Thyroid gland (tissue), 4 donors: ENCODE measurements around the gene TBRG4. TPM values are rescaled to one million over a fixed set of nuclear protein-coding genes. Genes with fewer than 3 reads are reported as not detected.

Experiments used
- DNase-seq, 2 donors: peaks; one replicate each; pipeline ENCODE4 v3.0.0-alpha.2; 2019
- H3K27ac ChIP-seq, 3 donors: fragments of 200-600 bp; sonication (generic); 1 replicate in 2 of 3; 2 replicates in 1 of 3; pipeline ENCODE4 v1.5.1; 2016 to 2019; ENCODE audit warnings: mild to moderate bottlenecking in 1 of 3, moderate library complexity in 1 of 3
- H3K27me3 ChIP-seq: fragments of 200-600 bp; sonication (generic); one replicate; pipeline ENCODE4 v1.5.1; 2019
- H3K36me3 ChIP-seq, 2 donors: fragments of 200-600 bp; sonication (generic); one replicate each; pipeline ENCODE4 v1.5.1; 2016 to 2019
- H3K4me1 ChIP-seq, 2 donors: fragments of 200-600 bp; sonication (generic); one replicate each; pipeline ENCODE4 v1.5.1; 2017 to 2019
- H3K4me3 ChIP-seq, 3 donors: fragments of 200-600 bp; sonication (generic); replicated peaks in 1 of 3; 1 replicate in 2 of 3; 2 replicates in 1 of 3; pipeline ENCODE4 v1.5.1; 2016; ENCODE audit warnings: mild to moderate bottlenecking in 1 of 3
- H3K9me3 ChIP-seq: fragments of 200-600 bp; sonication (generic); one replicate; pipeline ENCODE4 v1.5.1; 2017
- POLR2A ChIP-seq, 2 donors: fragments of 450-650 bp; IDR thresholded peaks; one replicate each; pipeline ENCODE4 v1.6.1; 2017; ENCODE audit warnings: antibody characterized with exemption in 2 of 2, mild to moderate bottlenecking in 2 of 2, moderate library complexity in 1 of 2
- WGBS, 2 donors: methylation state at CpG; one replicate each; pipeline ENCODE4 v1.1.5; 2017; 5-methylcytosine and 5-hydroxymethylcytosine counted together
- intact Hi-C: fragments of 100-400 bp; cut with DNase I; formaldehyde crosslinking; loops from one replicate; pipeline ENCODE4 v1.15.1; 2023
- total RNA-seq, 4 donors: library from RNA; depleted of rRNA; stranded (reverse); fragments of >200 nt; gene quantifications; one replicate each; pipeline ENCODE4 v1.2.3, GENCODE V29; 2016
- TF ChIP-seq, protein P1 (sequence below), 6 experiments: fragments of 200-600 bp in 3 of 6; fragments of 450-650 bp in 3 of 6; sonication (generic) in 3 of 6; IDR thresholded peaks; one replicate each; pipeline ENCODE4 v1.5.1; 2016 to 2019; ENCODE audit warnings: antibody characterized with exemption in 6 of 6, mild to moderate bottlenecking in 2 of 6, inconsistent platforms in 1 of 6, moderate library complexity in 1 of 6

The TBRG4 gene
- total RNA-seq, 4 donors from 2014 or later: 40.0 to 57.6 (median 49.3) TPM

- Histone ChIP-seq H3K4me1 (peaks cover 3 to 8% of the 10 kb centered on the region in 2 donors), H3K27me3 (no peaks in the 10 kb centered on the region), H3K9me3 (no peaks in the 10 kb centered on the region), H3K36me3 (no peaks in the 10 kb centered on the region), H3K27ac (no peak overlapping the region), H3K4me3 (no peak overlapping the region)
- no peak for TF ChIP-seq POLR2A (IDR thresholded peaks at IDR 0.05)
- TF ChIP-seq, protein P1, sequence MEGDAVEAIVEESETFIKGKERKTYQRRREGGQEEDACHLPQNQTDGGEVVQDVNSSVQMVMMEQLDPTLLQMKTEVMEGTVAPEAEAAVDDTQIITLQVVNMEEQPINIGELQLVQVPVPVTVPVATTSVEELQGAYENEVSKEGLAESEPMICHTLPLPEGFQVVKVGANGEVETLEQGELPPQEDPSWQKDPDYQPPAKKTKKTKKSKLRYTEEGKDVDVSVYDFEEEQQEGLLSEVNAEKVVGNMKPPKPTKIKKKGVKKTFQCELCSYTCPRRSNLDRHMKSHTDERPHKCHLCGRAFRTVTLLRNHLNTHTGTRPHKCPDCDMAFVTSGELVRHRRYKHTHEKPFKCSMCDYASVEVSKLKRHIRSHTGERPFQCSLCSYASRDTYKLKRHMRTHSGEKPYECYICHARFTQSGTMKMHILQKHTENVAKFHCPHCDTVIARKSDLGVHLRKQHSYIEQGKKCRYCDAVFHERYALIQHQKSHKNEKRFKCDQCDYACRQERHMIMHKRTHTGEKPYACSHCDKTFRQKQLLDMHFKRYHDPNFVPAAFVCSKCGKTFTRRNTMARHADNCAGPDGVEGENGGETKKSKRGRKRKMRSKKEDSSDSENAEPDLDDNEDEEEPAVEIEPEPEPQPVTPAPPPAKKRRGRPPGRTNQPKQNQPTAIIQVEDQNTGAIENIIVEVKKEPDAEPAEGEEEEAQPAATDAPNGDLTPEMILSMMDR (IDR thresholded peaks at IDR 0.05): no peak
- no peak for DNase-seq
- intact Hi-C loops: loop anchor here (10.0 kb wide), 1 partner anchor 714 kb away; no protein-coding TSS in a partner anchor
- 79 to 89% methylated on average over 9 of the region's 9 CpGs for WGBS, 2 donors
Observed at GRCh38 chr7:45151131-45151684, 39.7 kb upstream of the TBRG4 start.

DNA sequence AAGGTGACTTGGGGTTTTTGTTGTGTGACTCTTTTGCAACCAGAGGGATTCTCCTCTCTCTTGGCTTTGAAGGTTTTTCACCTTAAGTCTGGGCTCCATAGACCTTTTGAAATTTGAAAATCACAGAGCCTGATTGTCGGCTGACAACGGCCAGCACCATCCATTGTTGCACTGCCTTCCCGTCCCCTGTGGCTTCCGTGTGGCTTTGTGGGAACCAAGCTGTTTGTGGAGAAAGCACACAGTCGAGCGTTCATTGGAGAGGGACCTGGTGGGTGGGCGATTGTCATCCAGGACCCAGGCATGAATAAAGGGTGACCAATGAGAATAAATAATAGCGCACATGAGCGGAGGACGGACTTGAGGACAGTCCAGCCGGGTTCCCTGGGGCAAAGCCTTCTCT lies 38.7 kb upstream of the TBRG4 start:
- Histone ChIP-seq H3K27ac (no peak overlapping the region), H3K9me3 (no peaks in the 10 kb centered on the region), H3K27me3 (no peaks in the 10 kb centered on the region), H3K4me1 (peaks cover 3 to 8% of the 10 kb centered on the region in 2 donors), H3K4me3 (no peak overlapping the region), H3K36me3 (no peaks in the 10 kb centered on the region)
- intact Hi-C loops: loop anchor here (10.0 kb wide), 1 partner anchor 715 kb away; no protein-coding TSS in a partner anchor
- 89 to 92% methylated on average over 11 of the region's 11 CpGs for WGBS, 2 donors
- TF ChIP-seq, protein P1 (IDR thresholded peaks at IDR 0.05): no peak
- no peak for TF ChIP-seq POLR2A (IDR thresholded peaks at IDR 0.05)
- DNase-seq: no peak

- H3K27me3 ChIP-seq: no peaks in the 10 kb centered on the region
Observed at GRCh38 chr7:45149606-45150005, 38.1 kb upstream of the TBRG4 start.

DNA sequence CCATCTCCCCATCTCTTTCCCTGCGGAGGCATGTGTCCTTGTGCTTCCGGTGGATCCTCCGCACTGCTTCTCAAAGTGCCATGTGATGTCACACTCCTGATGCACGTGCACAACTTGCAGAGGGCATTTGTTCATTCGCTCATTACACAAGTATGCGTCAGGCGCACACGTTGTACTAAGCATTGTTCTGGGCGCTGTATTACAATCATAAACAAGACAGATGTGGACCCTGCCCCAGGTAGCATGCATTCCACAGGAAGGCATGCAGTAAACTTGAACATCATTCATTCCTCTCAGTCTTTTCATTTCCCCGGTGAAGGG lies 37.1 kb upstream of the TBRG4 start:
- TF ChIP-seq POLR2A (IDR thresholded peaks at IDR 0.05): no peak
- TF ChIP-seq, protein P1 (IDR thresholded peaks at IDR 0.05): no peak
- Histone ChIP-seq H3K9me3 (no peaks in the 10 kb centered on the region), H3K36me3 (no peaks in the 10 kb centered on the region), H3K4me1 (no peaks in the 10 kb centered on the region), H3K4me3 (no peak overlapping the region), H3K27ac (no peak overlapping the region), H3K27me3 (no peaks in the 10 kb centered on the region)
- intact Hi-C loops: no loop called here
- DNase-seq: no peak
- 88 to 91% methylated on average over 10 of the region's 10 CpGs for WGBS, 2 donors

More at GRCh38 chr7:45149606-45150005, 38.1 kb upstream of the TBRG4 start:
- Histone ChIP-seq H3K4me1 (peaks cover 3 to 5% of the 10 kb centered on the region in 2 donors), H3K36me3 (no peaks in the 10 kb centered on the region), H3K9me3 (no peaks in the 10 kb centered on the region), H3K4me3 (no peak overlapping the region), H3K27ac (no peak overlapping the region)
- intact Hi-C loops: loop anchor here (10.0 kb wide), 1 partner anchor 715 kb away; no protein-coding TSS in a partner anchor
- no peak for TF ChIP-seq POLR2A (IDR thresholded peaks at IDR 0.05)
- TF ChIP-seq, protein P1 (IDR thresholded peaks at IDR 0.05): no peak
- WGBS, 2 donors: 78 to 87% methylated on average over 5 of the region's 5 CpGs
- DNase-seq: no peak

DNA sequence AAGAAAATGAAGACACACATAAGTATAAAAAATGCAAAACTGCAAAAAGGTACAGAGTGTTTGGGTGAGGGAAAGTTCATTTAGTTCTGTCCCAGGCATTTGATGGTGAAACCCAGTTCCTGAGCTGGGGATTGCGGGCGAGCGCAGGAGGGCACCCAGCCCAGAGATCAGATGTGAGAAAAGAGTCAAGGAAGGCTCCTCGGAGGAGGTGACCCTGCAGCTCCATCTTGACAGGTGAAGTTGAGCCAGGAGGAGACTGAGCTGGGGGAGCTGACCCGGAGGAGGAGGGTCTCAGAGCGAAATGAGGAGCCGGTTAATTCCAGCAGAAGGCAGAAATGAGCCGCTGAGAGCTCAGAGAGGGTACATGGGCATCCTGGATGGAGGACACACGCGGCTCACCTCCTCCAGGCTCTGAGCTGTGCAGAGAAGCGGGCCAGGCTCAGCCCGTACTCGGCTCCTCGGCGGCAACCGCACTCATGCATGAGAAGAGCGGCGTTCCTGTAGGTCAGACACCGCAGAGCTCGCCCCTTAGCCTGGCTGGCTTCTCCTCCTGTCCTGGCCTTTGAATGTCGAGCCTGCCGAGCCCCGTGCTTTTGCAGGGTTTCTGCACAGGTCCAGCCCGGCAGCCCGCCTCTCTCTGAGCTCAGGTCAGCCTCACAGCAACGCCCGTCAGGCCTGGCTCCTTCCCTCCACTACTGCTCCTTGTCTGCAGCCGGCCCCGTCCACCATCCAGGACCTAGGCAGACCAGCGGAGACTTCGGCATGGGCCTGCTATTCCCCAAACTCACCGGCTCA lies 36.6 kb upstream of the TBRG4 start:
- no peaks in the 10 kb centered on the region for H3K36me3 ChIP-seq
- H3K9me3 ChIP-seq: no peaks in the 10 kb centered on the region
- no peaks in the 10 kb centered on the region for H3K4me1 ChIP-seq
- TF ChIP-seq POLR2A (IDR thresholded peaks at IDR 0.05): no peak
- TF ChIP-seq, protein P1 (IDR thresholded peaks at IDR 0.05): no peak
- H3K4me3 ChIP-seq: no peak overlapping the region
- H3K27me3 ChIP-seq: no peaks in the 10 kb centered on the region
- peak; percentile 23 to 41 for DNase-seq
- WGBS, 2 donors: 46 to 65% methylated on average over 32 of the region's 32 CpGs
- H3K27ac ChIP-seq: no peak overlapping the region
- intact Hi-C loops: no loop called here
